ENCODE results near the gene CYB5D1.

CYB5D1 gene

DNA sequence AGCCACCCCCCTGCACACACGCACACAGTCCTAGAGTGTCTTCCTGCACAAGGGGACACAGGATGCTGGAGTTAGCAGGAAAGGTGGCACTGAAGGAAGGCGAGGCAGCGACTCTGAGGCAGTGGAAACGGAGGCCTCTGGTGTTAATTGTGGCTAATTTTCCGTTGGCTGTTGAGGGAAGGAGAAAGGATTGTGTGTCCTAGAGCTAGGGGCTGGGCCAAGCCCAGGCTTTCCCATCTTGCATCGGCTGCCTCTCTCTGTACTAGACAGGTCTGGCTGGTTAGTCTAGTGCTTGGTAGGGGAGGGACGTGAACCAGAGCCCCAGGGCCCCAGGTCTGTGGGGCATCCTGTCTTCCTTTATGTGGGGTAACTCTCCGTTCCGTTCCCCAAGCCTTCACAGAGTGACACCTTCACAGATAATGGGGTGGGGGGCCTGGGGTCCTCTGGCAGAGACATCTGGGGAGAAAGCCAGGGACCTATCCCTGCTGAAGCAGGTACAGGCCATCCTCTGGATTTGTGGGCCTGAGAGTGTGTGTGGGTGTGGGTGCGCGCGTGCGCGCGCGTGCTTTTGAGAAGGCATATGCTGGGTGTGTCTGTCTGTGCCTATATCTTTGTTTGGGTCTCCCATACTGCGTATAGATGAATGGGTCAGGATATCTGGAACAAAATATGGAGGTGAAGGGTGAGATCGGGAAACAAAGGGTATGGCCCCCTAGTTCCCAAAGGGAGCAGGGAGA, 30.5 kb downstream of the CYB5D1 start, which contains the start of gene CHD3:
TSS of gene CHD3 (plus strand) at position 606 of the 737 bp plus-strand sequence. CDS start 212 bp downstream, outside the sequence.
- peak; percentile 19 to 43 for DNase-seq

DNA sequence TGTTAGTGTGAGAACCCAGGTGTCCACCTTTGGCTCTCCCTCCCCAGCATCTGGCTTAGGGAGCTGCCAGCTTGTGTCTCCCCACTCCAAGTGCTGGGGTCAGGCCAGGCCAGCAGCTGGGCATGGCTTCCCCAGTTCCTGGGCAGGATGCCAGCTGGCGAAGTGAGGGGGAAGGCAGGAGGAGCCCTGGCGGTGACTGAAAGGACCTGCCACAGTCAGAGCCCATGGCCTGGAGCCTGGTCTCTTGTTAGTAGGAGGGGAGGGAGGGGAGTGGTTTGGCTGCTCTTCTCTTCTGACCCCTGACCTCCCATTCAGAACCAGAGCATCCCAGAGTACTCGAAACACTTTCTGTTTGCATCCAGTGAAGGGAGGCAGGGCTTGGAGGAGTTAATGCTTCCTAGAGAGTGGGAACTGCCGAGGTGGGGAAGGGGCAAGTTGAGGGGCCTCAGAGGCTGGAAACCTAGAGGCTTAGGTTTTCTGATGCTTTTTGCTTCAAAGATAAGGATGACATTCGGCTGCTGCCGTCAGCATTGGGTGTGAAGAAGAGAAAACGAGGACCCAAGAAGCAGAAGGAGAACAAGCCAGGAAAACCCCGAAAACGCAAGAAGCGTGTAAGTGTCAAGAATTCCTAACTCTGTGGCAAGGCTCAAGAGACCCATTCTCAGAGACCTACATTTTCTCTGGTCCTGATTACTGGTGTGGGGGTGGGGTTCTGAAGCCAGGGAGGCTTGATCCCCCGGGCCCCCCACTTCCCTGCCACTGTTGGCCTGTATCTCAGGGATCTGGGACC, 31.6 kb downstream of the CYB5D1 start:
- peak; percentile 41 to 70 for DNase-seq

DNA sequence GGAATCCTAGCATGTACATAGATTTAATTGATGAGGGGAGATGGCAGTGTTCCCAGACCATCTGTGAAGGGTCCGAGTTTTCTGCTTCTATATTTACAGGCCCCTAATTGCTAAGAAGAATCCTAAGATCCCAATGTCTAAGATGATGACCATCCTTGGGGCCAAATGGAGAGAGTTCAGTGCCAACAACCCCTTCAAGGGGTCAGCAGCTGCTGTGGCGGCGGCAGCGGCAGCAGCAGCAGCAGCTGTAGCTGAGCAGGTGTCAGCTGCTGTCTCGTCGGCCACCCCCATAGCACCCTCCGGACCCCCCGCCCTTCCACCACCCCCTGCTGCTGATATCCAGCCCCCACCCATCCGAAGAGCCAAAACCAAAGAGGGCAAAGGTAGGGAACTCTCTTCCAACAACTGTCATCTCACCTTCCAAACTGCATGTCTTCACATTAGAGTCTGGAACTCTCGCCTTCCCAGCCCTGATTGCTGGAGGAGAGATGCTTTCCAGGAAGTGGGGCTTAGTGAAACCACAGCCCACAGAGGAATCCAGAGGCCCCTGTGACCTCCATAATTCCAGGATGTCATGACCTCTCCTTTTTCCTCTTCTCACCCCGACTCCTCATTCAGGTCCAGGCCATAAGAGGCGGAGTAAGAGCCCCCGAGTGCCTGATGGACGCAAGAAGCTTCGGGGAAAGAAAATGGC, 35.5 kb downstream of the CYB5D1 start:
- no peak for DNase-seq

DNA sequence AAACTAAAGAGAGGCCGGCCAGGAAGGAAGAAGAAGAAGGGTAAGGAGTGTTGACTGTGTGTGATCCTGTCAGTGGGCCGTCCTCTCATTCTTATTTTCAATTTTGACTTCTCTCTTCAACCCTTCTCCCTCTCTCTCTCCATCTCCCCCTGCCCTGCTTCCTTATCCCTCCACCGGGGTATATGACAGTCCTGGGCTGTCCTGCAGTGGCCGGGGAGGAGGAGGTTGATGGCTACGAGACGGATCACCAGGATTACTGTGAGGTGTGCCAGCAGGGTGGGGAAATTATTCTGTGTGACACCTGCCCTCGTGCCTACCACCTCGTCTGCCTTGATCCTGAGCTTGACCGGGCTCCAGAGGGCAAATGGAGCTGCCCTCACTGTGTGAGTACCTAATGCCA, 36.4 kb downstream of the CYB5D1 start:
- no peak for DNase-seq

DNA sequence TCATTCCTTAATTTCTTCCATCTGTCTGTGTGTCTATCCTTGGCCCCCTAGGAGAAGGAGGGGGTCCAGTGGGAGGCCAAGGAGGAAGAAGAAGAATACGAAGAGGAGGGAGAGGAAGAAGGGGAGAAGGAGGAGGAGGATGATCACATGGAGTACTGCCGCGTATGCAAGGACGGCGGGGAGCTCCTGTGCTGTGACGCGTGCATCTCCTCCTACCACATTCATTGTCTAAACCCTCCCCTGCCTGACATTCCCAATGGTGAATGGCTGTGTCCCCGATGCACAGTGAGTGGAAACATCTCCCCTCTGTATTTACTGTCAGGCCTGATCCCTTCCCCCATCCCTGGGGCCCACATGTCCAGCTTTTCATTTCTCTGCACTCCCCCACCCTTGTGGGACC, 37.1 kb downstream of the CYB5D1 start:
- no peak for DNase-seq

DNA sequence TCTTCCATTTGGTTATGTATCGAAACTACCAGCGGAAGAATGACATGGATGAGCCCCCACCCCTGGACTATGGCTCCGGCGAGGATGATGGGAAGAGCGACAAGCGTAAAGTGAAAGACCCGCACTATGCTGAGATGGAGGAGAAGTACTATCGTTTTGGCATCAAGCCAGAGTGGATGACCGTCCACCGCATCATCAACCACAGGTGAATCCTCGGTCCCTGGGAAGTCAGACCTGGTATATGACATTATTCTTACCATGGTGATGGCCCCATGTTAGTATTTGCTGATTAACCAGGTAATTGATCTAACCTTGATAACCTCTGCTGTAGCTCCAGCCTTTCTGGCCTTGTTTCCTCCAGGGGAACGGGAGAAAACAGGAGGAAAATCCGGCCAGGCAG, 39.3 kb downstream of the CYB5D1 start:
- no peak for DNase-seq

DNA sequence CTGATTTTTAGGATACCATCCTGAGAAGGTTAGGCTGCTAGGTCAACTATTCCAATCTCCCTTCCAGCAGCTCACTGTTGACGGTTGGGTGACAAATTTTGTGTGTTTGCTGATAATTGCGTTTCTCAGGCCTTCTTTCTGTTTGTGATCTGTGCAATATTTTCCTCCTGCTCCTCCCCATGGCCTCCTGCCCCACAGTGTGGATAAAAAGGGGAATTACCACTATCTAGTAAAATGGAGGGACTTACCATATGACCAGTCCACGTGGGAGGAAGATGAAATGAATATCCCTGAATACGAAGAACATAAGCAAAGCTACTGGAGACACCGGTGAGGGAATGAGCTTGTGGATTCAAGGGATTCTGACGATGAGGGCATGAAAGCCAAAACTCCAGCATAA, 40.0 kb downstream of the CYB5D1 start:
- DNase-seq = peak; percentile 36 to 49

DNA sequence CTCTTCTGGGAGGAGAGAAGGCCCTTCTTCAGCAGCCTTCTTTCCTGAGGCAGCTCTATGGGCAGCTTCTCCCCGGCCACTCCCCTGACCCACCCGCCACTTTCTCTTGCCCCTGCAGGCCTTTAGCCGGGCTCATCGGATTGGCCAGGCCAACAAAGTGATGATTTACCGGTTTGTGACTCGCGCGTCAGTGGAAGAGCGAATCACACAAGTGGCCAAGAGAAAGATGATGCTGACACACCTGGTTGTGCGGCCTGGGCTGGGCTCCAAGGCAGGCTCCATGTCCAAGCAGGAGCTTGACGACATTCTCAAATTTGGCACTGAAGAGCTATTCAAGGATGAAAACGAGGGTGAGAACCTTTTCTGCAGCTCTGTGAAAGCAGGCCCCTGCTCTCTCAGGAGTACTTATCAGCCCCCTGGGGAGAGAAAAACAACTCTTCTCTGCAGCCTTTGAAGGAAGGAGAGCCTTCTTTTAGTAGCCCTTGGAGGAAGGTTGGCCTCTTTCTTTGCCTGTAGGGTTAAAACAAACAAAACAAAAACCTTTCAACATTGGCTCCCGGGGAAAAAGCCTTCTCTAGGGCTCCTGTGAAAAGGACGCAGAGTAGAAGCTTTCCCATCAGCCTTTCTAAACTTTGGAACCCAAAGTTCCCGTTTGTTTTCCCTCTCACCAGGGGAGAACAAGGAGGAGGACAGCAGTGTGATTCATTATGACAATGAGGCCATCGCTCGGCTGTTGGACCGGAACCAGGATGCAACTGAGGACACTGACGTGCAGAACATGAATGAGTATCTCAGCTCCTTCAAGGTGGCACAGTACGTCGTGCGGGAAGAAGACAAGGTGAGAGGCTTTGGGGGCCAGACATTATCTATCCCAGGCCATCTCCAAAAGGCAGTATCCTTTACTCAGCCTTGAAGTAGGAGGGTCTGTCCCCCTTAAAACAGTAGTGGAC, 45.6 kb downstream of the CYB5D1 start:
- DNase-seq = no peak

DNA sequence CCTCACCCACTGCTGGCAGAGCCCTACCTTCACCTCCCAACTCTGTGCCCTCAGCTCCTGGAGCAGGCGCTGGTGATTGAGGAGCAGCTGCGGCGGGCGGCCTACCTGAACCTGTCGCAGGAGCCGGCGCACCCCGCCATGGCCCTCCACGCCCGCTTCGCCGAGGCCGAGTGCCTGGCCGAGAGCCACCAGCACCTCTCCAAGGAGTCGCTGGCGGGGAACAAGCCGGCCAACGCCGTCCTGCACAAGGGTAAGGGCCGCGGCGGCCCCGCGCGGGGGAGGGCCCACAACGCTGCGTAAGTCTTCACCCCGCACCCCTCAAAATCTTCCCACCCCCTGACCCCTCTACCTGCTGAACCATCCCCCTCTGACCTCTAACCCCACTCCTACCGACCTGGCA, 51.3 kb downstream of the CYB5D1 start:
- DNase-seq = no peak

DNA sequence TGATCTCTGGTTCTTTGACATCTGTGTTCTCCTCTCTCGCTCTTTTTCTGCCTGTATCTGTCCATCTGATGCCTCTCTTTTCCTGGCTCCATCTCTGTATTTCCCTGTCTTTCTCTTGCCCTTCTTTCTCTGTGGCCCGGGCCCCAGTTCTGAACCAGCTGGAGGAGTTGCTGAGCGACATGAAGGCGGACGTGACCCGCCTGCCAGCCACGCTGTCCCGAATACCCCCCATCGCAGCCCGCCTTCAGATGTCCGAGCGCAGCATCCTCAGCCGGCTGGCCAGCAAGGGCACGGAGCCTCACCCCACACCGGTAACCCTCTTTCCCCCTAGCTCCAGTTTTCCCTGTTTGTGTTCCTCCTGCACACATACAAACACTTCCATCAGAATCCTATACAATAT, 52.5 kb downstream of the CYB5D1 start:
- DNase-seq = no peak

DNA sequence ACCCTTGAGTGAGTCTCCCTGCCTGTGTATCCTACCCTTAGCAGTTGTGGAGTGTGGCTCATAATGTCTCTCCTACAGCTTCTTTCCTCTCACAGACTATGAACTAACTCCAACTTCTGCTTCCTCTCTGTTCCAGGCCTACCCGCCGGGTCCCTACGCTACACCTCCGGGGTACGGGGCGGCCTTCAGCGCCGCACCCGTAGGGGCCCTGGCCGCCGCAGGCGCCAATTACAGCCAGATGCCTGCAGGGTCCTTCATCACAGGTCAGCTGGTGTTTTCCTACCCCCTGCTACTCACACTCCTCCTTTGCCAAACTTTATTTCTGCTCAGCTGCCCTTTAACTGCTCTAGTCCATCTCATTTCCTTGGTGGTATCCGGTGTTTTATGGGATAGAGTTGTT, 52.9 kb downstream of the CYB5D1 start:
- DNase-seq = no peak

DNA sequence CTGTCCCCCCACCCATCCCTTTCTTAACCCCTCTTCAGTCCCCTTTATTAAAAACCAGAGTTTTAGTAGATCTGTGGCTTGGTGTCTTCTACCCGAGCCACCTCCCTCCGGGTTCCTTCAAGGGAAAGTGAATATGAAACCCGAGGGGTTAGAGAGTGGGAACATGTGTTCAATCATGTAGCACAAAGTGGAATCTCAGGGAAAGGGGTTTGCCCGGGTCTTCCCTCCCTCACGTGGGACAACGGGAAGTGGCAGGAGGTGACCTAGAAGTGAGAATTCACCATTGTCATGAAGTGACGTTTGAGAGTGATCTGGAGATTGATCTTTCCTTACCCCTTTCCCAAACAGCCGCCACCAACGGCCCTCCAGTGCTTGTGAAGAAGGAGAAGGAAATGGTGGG, 53.3 kb downstream of the CYB5D1 start:
- no peak for DNase-seq

Measured in CD4-positive, alpha-beta T cell treated with Interleukin-1 beta for 1 hour (primary cell).